Panc1 (cell line): Measurements from ENCODE around the gene ASTE1. TPM values are rescaled to one million over a fixed set of nuclear protein-coding genes. Genes with fewer than 3 reads are reported as not detected.

Source experiments
- ATAC-seq: fragments of 200-7000 bp; cut with Tn5 transposase; 2 replicates; pipeline ENCODE4 v1.9.1; 2020; ENCODE audit warnings: mild to moderate bottlenecking, moderate library complexity
- BruUV-seq: library from RNA; stranded (reverse); fragments of 400-500 nt; replicated peaks from 2 replicates; lab custom pipeline; 2021; lab: Mats Ljungman, UMichigan
- CTCF ChIA-PET: fragments of 300-600 bp; sonication (Branson Sonifier 250); formaldehyde crosslinking; loops from one replicate; lab custom pipeline; 2022; ENCODE audit warnings: antibody characterized with exemption; lab: Charles Lee
- POLR2A ChIA-PET: fragments of 300-600 bp; sonication (Branson Sonifier 250); formaldehyde crosslinking; loops from one replicate; lab custom pipeline; 2022; ENCODE audit warnings: antibody characterized with exemption; lab: Charles Lee
- DNase-seq: peaks from one replicate; pipeline ENCODE4 v3.0.0-alpha.2; 2010; ENCODE audit warnings: low read depth, low spot score
- H3K27ac ChIP-seq: 2 replicates; pipeline ENCODE4 v1.5.1; 2011; ENCODE audit warnings: mild to moderate bottlenecking, low read length, inconsistent platforms
- H3K27me3 ChIP-seq: fragments of 200-500 bp; sonication (Bioruptor generic); 2 replicates; pipeline ENCODE4 v1.6.0; 2014; ENCODE audit warnings: low read length, inconsistent platforms; ENCODE audit not compliant: control insufficient read depth, insufficient read depth
- H3K36me3 ChIP-seq: fragments of 200-500 bp; sonication (Bioruptor generic); 2 replicates; pipeline ENCODE4 v1.5.1; 2014; ENCODE audit warnings: inconsistent platforms, mild to moderate bottlenecking, low read length, moderate library complexity; ENCODE audit not compliant: control insufficient read depth, insufficient read depth
- H3K4me1 ChIP-seq: 2 replicates; pipeline ENCODE4 v1.5.1; 2011; ENCODE audit warnings: inconsistent platforms, mild to moderate bottlenecking, low read length, moderate library complexity; ENCODE audit not compliant: control insufficient read depth, insufficient read depth
- H3K4me3 ChIP-seq, 2 experiments: 2 replicates each; pipeline ENCODE4 v1.5.1; 2011 to 2012; ENCODE audit warnings: low read depth in 2 of 2, low read length in 2 of 2, mild to moderate bottlenecking in 2 of 2, inconsistent platforms in 1 of 2, moderate library complexity in 1 of 2
- H3K9me3 ChIP-seq: fragments of 200-500 bp; sonication (Bioruptor generic); 2 replicates; pipeline ENCODE4 v1.5.1; 2014; ENCODE audit warnings: low read depth, mild to moderate bottlenecking, inconsistent platforms, low read length, moderate library complexity; ENCODE audit not compliant: control insufficient read depth, insufficient read depth
- CTCF ChIP-seq: fragments of 450-650 bp; IDR thresholded peaks from 2 replicates; pipeline ENCODE4 v1.5.1; 2017; ENCODE audit warnings: mild to moderate bottlenecking
- POLR2AphosphoS5 ChIP-seq: IDR thresholded peaks from 2 replicates; pipeline ENCODE4 v1.6.1; 2012; ENCODE audit warnings: mild to moderate bottlenecking, low read depth, low read length, moderate library complexity
- REST ChIP-seq, 2 experiments: IDR thresholded peaks; 2 replicates each; pipeline ENCODE4 v1.6.1; 2011 to 2012; ENCODE audit warnings: low read depth in 2 of 2, control low read depth in 1 of 2, low read length in 1 of 2, mild to moderate bottlenecking in 1 of 2, moderate library complexity in 1 of 2; ENCODE audit not compliant: insufficient read depth in 1 of 2
- SIN3A ChIP-seq: IDR thresholded peaks from 2 replicates; pipeline ENCODE4 v1.6.1; 2012; ENCODE audit warnings: low read depth, mild to moderate bottlenecking, low read length, moderate library complexity, borderline replicate concordance; ENCODE audit not compliant: insufficient read depth
- TCF7L2 ChIP-seq: IDR thresholded peaks from 2 replicates; pipeline ENCODE4 v1.6.1; 2011; ENCODE audit warnings: mild to moderate bottlenecking, low read depth, low read length, inconsistent platforms
- in situ Hi-C: cut with HindIII; loops from 2 replicates; pipeline ENCODE4 v1.10.0; 2016; ENCODE audit warnings: low sequenced_read_pairs, low pct_unique_long_range_greater_than_20kb
- intact Hi-C: fragments of 100-400 bp; cut with micrococcal nuclease; formaldehyde crosslinking; loops from one replicate; pipeline ENCODE4 v1.10.0; 2022; ENCODE audit not compliant: unreplicated experiment
- total RNA-seq: library from RNA; stranded (reverse); gene quantifications from one replicate; pipeline ENCODE4 v1.2.1, GENCODE V29; 2021; ENCODE audit not compliant: unreplicated experiment

The ASTE1 gene
- total RNA-seq, 1 experiment from 2014 or later: 7.4 TPM

DNA sequence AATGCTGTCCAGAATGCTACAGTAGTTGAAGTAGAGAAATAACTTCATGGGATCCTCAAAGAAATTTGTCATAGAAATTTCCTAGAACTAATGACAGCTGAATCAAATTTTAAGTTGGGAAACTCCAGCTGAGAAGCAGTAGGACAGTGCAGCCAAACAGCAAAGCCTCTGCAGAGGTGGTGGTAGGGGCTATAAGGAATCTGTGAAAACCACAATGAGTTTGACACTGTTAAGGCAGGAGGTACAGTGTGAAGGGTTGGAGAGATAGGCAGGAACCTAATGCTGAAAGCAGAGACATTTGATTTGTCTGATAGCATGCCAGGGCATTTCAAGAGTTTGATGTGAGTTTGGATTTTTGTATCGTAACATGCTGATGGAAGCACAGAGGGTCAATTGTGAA lies 22.0 kb downstream of the ASTE1 start:
- no peak for TF ChIP-seq POLR2AphosphoS5
- TF ChIP-seq CTCF: no peak
- TF ChIP-seq TCF7L2: no peak
- TF ChIP-seq REST (IDR thresholded peaks at IDR 0.05; ENCODE audit: insufficient read depth in 1 of 2, low read depth in 2 of 2, low read length in 1 of 2): no peak
- no peak for TF ChIP-seq SIN3A
- DNase-seq: no peak
- H3K9me3 ChIP-seq: no peaks in the 10 kb centered on the region
- no TSS peak for BruUV-seq
- H3K4me3 ChIP-seq: no peak overlapping the region
- CTCF ChIA-PET: interaction anchor here (0.6 kb wide), 1 partner anchor 1196 kb away, joined by 5 read pairs; no protein-coding TSS in a partner anchor
- POLR2A ChIA-PET: no interaction called here
- no peaks in the 10 kb centered on the region for H3K4me1 ChIP-seq
- peaks cover 8% of the 10 kb centered on the region; the same call in 1 of the 2 replicates for H3K36me3 ChIP-seq
- no peak overlapping the region for H3K27ac ChIP-seq
- no peaks in the 10 kb centered on the region for H3K27me3 ChIP-seq
- ATAC-seq: no peak
- in situ Hi-C loops (no loop called here), intact Hi-C loops (no loop called here)

DNA sequence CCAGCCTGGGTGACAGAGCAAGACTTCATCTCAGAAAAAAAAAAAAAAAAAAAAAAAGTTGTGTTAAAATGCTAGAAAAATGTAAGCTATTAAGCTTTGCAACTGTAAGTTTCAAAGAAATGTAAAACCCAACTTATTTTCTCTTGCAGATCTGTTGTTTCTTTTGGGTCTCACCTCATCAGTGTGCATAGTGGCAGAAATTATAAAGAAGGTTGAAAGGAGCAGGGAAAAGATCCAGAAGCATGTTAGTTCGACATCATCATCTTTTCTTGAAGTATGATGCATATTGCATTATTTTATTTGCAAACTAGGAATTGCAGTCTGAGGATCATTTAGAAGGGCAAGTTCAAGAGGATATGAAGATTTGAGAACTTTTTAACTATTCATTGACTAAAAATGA lies 25.6 kb downstream of the ASTE1 start:
- ChIA-PET POLR2A (no interaction called here), CTCF (no interaction called here)
- TF ChIP-seq SIN3A (no peak), REST (IDR thresholded peaks at IDR 0.05; ENCODE audit: insufficient read depth in 1 of 2, low read depth in 2 of 2, low read length in 1 of 2) (no peak), TCF7L2 (no peak), POLR2AphosphoS5 (no peak), CTCF (no peak)
- Histone ChIP-seq H3K27me3 (no peaks in the 10 kb centered on the region), H3K36me3 (peaks cover 20% of the 10 kb centered on the region), H3K4me3 (no peak overlapping the region), H3K9me3 (no peaks in the 10 kb centered on the region), H3K27ac (no peak overlapping the region), H3K4me1 (no peaks in the 10 kb centered on the region)
- intact Hi-C loops: no loop called here
- ATAC-seq: no peak
- in situ Hi-C loops: no loop called here
- no TSS peak for BruUV-seq
- no peak for DNase-seq
